ENCODE measurements around the gene PSD4. TPM values are rescaled to one million over a fixed set of nuclear protein-coding genes. Genes with fewer than 3 reads are reported as not detected.

Gene PSD4
- total RNA-seq, 1 experiment from 2014 or later: 12.6 TPM

GRCh38 chr2:113175736-113176695 is 2.2 kb downstream of the PSD4 start:
- Histone ChIP-seq H3K9me2 (ENCODE audit: insufficient read depth) (no peaks in the 10 kb centered on the region), H2AFZ (ENCODE audit: low read depth, low read length, poor library complexity, severe bottlenecking) (no peak overlapping the region), H3K36me3 (ENCODE audit: control insufficient read depth in 1 of 2, insufficient read depth in 2 of 2, low read length in 2 of 2) (no peaks in the 10 kb centered on the region), H3K4me3 (replicated peaks in 1 of 2; ENCODE audit: low read depth in 1 of 2, low read length in 2 of 2) (no peak overlapping the region), H3K4me2 (ENCODE audit: low read length) (no peak overlapping the region), H3K4me1 (ENCODE audit: control insufficient read depth in 1 of 2, insufficient read depth in 2 of 2, low read length in 2 of 2) (no peaks in the 10 kb centered on the region), H3K9me3 (ENCODE audit: control insufficient read depth in 1 of 2, insufficient read depth in 1 of 2, low read depth in 1 of 2, low read length in 2 of 2) (no peaks in the 10 kb centered on the region), H3K27ac (ENCODE audit: low read depth, low read length) (no peak overlapping the region), H3K9ac (ENCODE audit: low read length) (no peak overlapping the region), H4K20me1 (ENCODE audit: insufficient read depth) (no peaks in the 10 kb centered on the region), H3K27me3 (ENCODE audit: insufficient read depth, low read length) (no peaks in the 10 kb centered on the region), H3K79me2 (ENCODE audit: insufficient read depth, low read length) (no peaks in the 10 kb centered on the region)
- ChIA-PET CTCF (interaction anchor here (1.9 kb wide), 1 partner anchor 38 kb away, joined by 5 read pairs; no protein-coding TSS in a partner anchor), POLR2A (no interaction called here), RAD21 (ENCODE audit: low non-redundant PET in 1 of 2, low total read pairs in 2 of 2, uncharacterized antibody in 2 of 2, unreplicated experiment in 2 of 2) (no interaction called here)
- ATAC-seq (no peak), DNase-seq (ENCODE audit: low read depth, low spot score) (no peak)
- BruUV-seq (replicated peaks): no TSS peak
- intact Hi-C loops (cut with micrococcal nuclease): no loop called here
- no peak for TF ChIP-seq SIN3A (IDR thresholded peaks at IDR 0.05; ENCODE audit: low read depth)
- TF ChIP-seq POLR2AphosphoS5 (IDR thresholded peaks at IDR 0.05; ENCODE audit: low read depth, low read length): no peak
- TF ChIP-seq FOSL1 (IDR thresholded peaks at IDR 0.05; ENCODE audit: low read depth): no peak
- no peak for TF ChIP-seq EZH2 (IDR thresholded peaks at IDR 0.05)
- no peak for TF ChIP-seq MAX (IDR thresholded peaks at IDR 0.05)
- TF ChIP-seq REST (IDR thresholded peaks at IDR 0.05; ENCODE audit: low read depth): no peak
- no peak for TF ChIP-seq EZH2phosphoT487 (IDR thresholded peaks at IDR 0.05; ENCODE audit: borderline replicate concordance)
- no peak for TF ChIP-seq CTCF (IDR thresholded peaks at IDR 0.05 in 2 of 3, conservative IDR thresholded peaks at IDR 0.05 in 1 of 3; ENCODE audit: borderline replicate concordance in 1 of 3, insufficient read depth in 1 of 3, low read depth in 2 of 3, low read length in 2 of 3)
- no peak for TF ChIP-seq TCF7L2 (IDR thresholded peaks at IDR 0.05; ENCODE audit: borderline replicate concordance, extremely low read depth, insufficient read depth, insufficient read length)

Measured in HCT116 (cell line).